ENCODE results near the gene CA6.

GRCh38 chr1:8980656-8981055 lies 35.0 kb downstream of the CA6 start:
- TF ChIP-seq POLR2A (IDR thresholded peaks at IDR 0.05) (no peak), CTCF (IDR thresholded peaks at IDR 0.05) (no peak)
